HG02610 (cell line): ENCODE data around the gene PRR15.

ENCODE experiments used
- ATAC-seq: cut with Tn5 transposase; IDR thresholded peaks from one replicate; pipeline ENCODE4 v1.9.1; 2021; ENCODE audit warnings: mild to moderate bottlenecking, moderate library complexity; ENCODE audit not compliant: unreplicated experiment

The PRR15 gene

GRCh38 chr7:29607889-29608288 lies 44.3 kb downstream of the PRR15 start:
- ATAC-seq = no peak

- no peak for ATAC-seq
These were observed 45.8 kb downstream of the PRR15 start for GRCh38 chr7:29609162-29610037.

DNA sequence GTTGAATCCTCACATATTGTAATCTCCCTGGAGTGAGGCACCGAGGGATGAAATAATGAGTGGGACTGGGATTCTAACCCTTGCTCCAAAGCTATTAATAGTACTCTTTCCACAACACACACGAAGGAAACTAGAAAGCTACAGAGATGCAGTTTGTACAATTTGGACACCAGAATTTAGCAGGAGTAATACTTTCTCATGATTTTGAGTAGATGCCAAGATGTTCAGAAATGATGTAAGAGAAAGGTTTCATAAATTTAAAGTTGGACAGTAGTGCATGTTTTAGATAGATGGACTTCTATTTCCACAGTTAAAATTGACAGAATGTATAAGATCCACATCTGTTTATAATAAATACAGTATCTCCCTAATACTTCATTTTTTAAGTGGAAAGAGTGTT lies 46.5 kb downstream of the PRR15 start:
- ATAC-seq = no peak

- ATAC-seq = no peak
These were observed 48.4 kb downstream of the PRR15 start for GRCh38 chr7:29611941-29612544.

- no peak for ATAC-seq
These were observed 49.0 kb downstream of the PRR15 start for GRCh38 chr7:29612596-29612995.

DNA sequence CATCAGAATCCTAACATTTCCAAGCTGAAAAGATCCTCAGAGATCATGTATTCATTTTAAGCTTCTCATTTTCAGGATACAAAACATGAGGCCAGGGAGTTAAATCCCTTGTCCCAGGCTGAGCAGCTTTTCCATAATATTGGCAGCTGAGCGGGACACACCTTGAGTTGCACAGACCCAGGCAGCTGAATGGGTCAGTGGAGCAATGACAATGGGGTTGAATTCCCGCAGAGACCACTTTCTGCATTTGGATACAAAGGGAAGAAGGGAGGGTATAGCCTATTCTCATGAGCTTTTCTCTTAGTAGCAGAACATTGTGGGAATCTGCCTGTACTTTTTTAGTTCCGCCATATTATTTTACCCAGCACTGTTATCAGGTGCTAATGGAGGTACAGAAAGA lies 49.5 kb downstream of the PRR15 start:
- no peak for ATAC-seq

- ATAC-seq = no peak
These were observed 50.6 kb downstream of the PRR15 start for GRCh38 chr7:29614229-29614628.
